Astrocyte (in vitro differentiated cells and primary cell): ENCODE results near the gene ATP2A2. TPM values are rescaled to one million over a fixed set of nuclear protein-coding genes. Genes with fewer than 3 reads are reported as not detected.

ENCODE experiments used
- DNase-seq: peaks from one replicate; pipeline ENCODE4 v3.0.0-alpha.2; 2010; ENCODE audit warnings: low read depth
- FAIRE-seq: peaks from 2 replicates; lab custom pipeline; 2011; peaks lifted over from hg19 to GRCh38; lab: Jason Lieb, UNC
- H2AFZ ChIP-seq: 2 replicates; pipeline ENCODE4 v1.6.0; 2012; ENCODE audit warnings: low read depth, low read length, inconsistent platforms
- H3K27ac ChIP-seq: 2 replicates; pipeline ENCODE4 v1.5.1; 2011; ENCODE audit warnings: low read depth, low read length, inconsistent platforms
- H3K27me3 ChIP-seq: 2 replicates; pipeline ENCODE4 v1.6.0; 2011; ENCODE audit warnings: low read length, inconsistent platforms; ENCODE audit not compliant: insufficient read depth
- H3K36me3 ChIP-seq: 2 replicates; pipeline ENCODE4 v1.5.1; 2011; ENCODE audit warnings: low read length, inconsistent platforms; ENCODE audit not compliant: insufficient read depth
- H3K4me1 ChIP-seq: 2 replicates; pipeline ENCODE4 v1.5.1; 2011; ENCODE audit warnings: low read length, inconsistent platforms; ENCODE audit not compliant: insufficient read depth
- H3K4me2 ChIP-seq: 2 replicates; pipeline ENCODE4 v1.6.0; 2012; ENCODE audit warnings: low read length, inconsistent platforms
- H3K4me3 ChIP-seq: 2 replicates; pipeline ENCODE4 v1.5.1; 2011; ENCODE audit warnings: low read depth, mild to moderate bottlenecking, low read length, inconsistent platforms; ENCODE audit not compliant: insufficient read depth
- H3K79me2 ChIP-seq: 2 replicates; pipeline ENCODE4 v1.6.0; 2012; ENCODE audit warnings: mild to moderate bottlenecking, low read length, inconsistent platforms; ENCODE audit not compliant: insufficient read depth
- H3K9ac ChIP-seq: 2 replicates; pipeline ENCODE4 v1.6.0; 2012; ENCODE audit warnings: mild to moderate bottlenecking, low read length, inconsistent platforms
- H3K9me3 ChIP-seq: 2 replicates; pipeline ENCODE4 v1.5.1; 2012; ENCODE audit warnings: low read depth, mild to moderate bottlenecking, low read length, inconsistent platforms; ENCODE audit not compliant: insufficient read depth
- H4K20me1 ChIP-seq: 2 replicates; pipeline ENCODE4 v1.6.0; 2012; ENCODE audit warnings: low read length, inconsistent platforms; ENCODE audit not compliant: insufficient read depth
- H3K27ac Mint-ChIP-seq: one replicate; pipeline ENCODE4 v1.8.0; 2021; ENCODE audit warnings: mild to moderate bottlenecking, mixed read lengths; ENCODE audit not compliant: unreplicated experiment
- H3K27me3 Mint-ChIP-seq: one replicate; pipeline ENCODE4 v1.8.0; 2021; ENCODE audit warnings: low read depth, mixed read lengths; ENCODE audit not compliant: unreplicated experiment
- H3K36me3 Mint-ChIP-seq: one replicate; pipeline ENCODE4 v1.8.0; 2021; ENCODE audit warnings: low read depth, mixed read lengths; ENCODE audit not compliant: unreplicated experiment
- H3K4me1 Mint-ChIP-seq: one replicate; pipeline ENCODE4 v1.8.0; 2021; ENCODE audit warnings: low read depth, mixed read lengths; ENCODE audit not compliant: unreplicated experiment
- H3K4me3 Mint-ChIP-seq: one replicate; pipeline ENCODE4 v1.8.0; 2021; ENCODE audit warnings: mild to moderate bottlenecking, moderate library complexity, mixed read lengths; ENCODE audit not compliant: unreplicated experiment
- H3K9me3 Mint-ChIP-seq: one replicate; pipeline ENCODE4 v1.8.0; 2021; ENCODE audit warnings: mild to moderate bottlenecking, mixed read lengths; ENCODE audit not compliant: unreplicated experiment
- EZH2 ChIP-seq: IDR thresholded peaks from 2 replicates; pipeline ENCODE4 v1.6.1; 2012; ENCODE audit warnings: mild to moderate bottlenecking, low read length, inconsistent platforms; ENCODE audit not compliant: insufficient read depth
- total RNA-seq: library from RNA; stranded (reverse); gene quantifications from 2 replicates; pipeline ENCODE4 v1.2.1, GENCODE V29; 2021
- TF ChIP-seq, protein P1 (sequence below): IDR thresholded peaks from 2 replicates; pipeline ENCODE4 v1.5.1; 2011; ENCODE audit warnings: low read depth, mild to moderate bottlenecking, inconsistent platforms, low read length, moderate library complexity; ENCODE audit not compliant: insufficient read depth

The ATP2A2 gene
- total RNA-seq, 1 donor from 2014 or later, result 262 TPM

DNA sequence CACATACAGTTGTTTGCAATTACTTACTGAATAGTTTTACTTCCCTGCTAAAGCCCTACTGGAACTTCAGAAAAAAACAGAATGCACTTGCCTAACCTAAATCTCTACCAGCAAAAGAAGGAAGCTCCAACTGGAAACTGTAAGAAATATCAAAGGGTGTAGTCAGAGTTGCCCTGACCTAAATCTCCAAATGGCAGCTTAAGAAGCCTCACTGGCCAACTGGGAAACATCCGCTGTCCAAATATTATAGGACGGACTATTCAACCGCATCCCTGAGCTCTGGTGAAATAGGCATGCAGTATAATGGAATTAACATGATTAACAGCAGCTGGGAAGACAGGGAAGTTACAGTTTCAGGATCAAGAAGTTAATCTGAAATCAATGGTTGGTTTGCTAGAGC lies 98.2 kb downstream of the ATP2A2 start:
- Histone ChIP-seq H3K4me1 (no peaks in the 10 kb centered on the region), H3K4me3 (no peak overlapping the region), H3K79me2 (peaks cover 10% of the 10 kb centered on the region), H3K27ac (no peak overlapping the region), H3K4me2 (no peak overlapping the region), H3K9me3 (no peaks in the 10 kb centered on the region), H4K20me1 (peaks cover 30% of the 10 kb centered on the region), H3K9ac (no peak overlapping the region), H2AFZ (no peak overlapping the region), H3K27me3 (no peaks in the 10 kb centered on the region), H3K36me3 (peaks cover 66% of the 10 kb centered on the region)
- Mint-ChIP-seq H3K27me3 (no peaks in the 10 kb centered on the region), H3K4me3 (no peak overlapping the region), H3K36me3 (peaks cover 22% of the 10 kb centered on the region), H3K27ac (no peak overlapping the region), H3K9me3 (no peaks in the 10 kb centered on the region), H3K4me1 (no peaks in the 10 kb centered on the region)
- DNase-seq, result no peak
- no peak for FAIRE-seq
- no peak for TF ChIP-seq EZH2
- TF ChIP-seq, protein P1, sequence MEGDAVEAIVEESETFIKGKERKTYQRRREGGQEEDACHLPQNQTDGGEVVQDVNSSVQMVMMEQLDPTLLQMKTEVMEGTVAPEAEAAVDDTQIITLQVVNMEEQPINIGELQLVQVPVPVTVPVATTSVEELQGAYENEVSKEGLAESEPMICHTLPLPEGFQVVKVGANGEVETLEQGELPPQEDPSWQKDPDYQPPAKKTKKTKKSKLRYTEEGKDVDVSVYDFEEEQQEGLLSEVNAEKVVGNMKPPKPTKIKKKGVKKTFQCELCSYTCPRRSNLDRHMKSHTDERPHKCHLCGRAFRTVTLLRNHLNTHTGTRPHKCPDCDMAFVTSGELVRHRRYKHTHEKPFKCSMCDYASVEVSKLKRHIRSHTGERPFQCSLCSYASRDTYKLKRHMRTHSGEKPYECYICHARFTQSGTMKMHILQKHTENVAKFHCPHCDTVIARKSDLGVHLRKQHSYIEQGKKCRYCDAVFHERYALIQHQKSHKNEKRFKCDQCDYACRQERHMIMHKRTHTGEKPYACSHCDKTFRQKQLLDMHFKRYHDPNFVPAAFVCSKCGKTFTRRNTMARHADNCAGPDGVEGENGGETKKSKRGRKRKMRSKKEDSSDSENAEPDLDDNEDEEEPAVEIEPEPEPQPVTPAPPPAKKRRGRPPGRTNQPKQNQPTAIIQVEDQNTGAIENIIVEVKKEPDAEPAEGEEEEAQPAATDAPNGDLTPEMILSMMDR, result no peak

DNA sequence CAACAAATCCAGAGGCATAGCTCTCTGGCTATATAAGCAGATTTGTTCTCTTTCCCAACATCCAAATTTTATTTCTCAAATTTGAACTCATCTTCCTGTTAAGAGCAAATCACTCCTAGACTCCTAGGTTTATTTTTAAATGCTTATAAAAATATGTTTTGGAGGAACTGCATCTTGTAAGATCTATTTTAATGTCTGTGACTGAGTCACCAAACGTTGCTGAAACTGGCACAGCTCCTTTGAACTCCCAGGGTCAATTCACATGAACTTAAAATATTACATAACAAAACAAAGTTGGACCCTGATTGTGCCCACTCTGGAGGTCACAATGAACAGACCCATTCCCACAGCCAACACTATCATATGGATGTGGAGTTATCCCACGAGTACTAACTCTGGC lies 98.6 kb downstream of the ATP2A2 start:
- H3K9me3 ChIP-seq, result no peaks in the 10 kb centered on the region
- peaks cover 28% of the 10 kb centered on the region for H4K20me1 ChIP-seq
- H3K79me2 ChIP-seq, result peaks cover 10% of the 10 kb centered on the region
- DNase-seq (no peak), FAIRE-seq (no peak)
- H3K27me3 ChIP-seq, result no peaks in the 10 kb centered on the region
- peaks cover 61% of the 10 kb centered on the region for H3K36me3 ChIP-seq
- no peak overlapping the region for H3K4me3 Mint-ChIP-seq
- no peaks in the 10 kb centered on the region for H3K9me3 Mint-ChIP-seq
- H3K4me3 ChIP-seq, result no peak overlapping the region
- no peak overlapping the region for H3K4me2 ChIP-seq
- H3K27ac Mint-ChIP-seq, result no peak overlapping the region
- H3K27me3 Mint-ChIP-seq, result no peaks in the 10 kb centered on the region
- H3K4me1 ChIP-seq, result peaks cover under 1% of the 10 kb centered on the region
- H3K9ac ChIP-seq, result no peak overlapping the region
- H3K27ac ChIP-seq, result no peak overlapping the region
- no peak for TF ChIP-seq EZH2
- TF ChIP-seq, protein P1, result no peak
- peaks cover 20% of the 10 kb centered on the region for H3K36me3 Mint-ChIP-seq
- peaks cover 3% of the 10 kb centered on the region for H3K4me1 Mint-ChIP-seq
- no peak overlapping the region for H2AFZ ChIP-seq

DNA sequence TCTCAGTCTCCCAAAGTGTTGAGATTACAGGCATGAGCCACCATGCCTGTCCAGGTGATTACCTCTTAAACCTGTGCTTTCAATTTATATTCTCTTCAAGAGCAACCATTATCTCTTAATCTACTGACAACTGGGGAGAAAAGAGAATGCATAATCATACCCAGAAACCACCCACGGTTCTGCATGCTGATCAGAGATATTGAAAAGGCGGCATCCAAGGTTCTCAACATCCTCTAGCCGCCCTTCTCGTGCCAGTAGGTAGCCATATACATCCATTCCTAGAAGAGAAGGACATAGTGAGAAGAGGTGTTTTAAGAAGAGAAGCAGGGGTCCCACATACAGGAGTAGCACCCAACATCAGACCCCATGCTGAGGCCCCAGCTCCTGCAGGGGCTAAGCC lies 101.6 kb downstream of the ATP2A2 start:
- no peak for TF ChIP-seq EZH2
- TF ChIP-seq, protein P1, result no peak
- H3K4me3 Mint-ChIP-seq, result no peak overlapping the region
- no peaks in the 10 kb centered on the region for H3K9me3 Mint-ChIP-seq
- H3K27me3 Mint-ChIP-seq, result no peaks in the 10 kb centered on the region
- Histone ChIP-seq H3K27me3 (no peaks in the 10 kb centered on the region), H3K9me3 (no peaks in the 10 kb centered on the region), H3K36me3 (peaks cover 62% of the 10 kb centered on the region), H4K20me1 (peaks cover 24% of the 10 kb centered on the region), H3K9ac (no peak overlapping the region), H3K4me1 (peaks cover 3% of the 10 kb centered on the region), H2AFZ (no peak overlapping the region), H3K4me2 (no peak overlapping the region), H3K79me2 (peaks cover 20% of the 10 kb centered on the region), H3K4me3 (no peak overlapping the region), H3K27ac (no peak overlapping the region)
- no peak overlapping the region for H3K27ac Mint-ChIP-seq
- DNase-seq (no peak), FAIRE-seq (no peak)
- peaks cover 21% of the 10 kb centered on the region for H3K36me3 Mint-ChIP-seq
- H3K4me1 Mint-ChIP-seq, result peaks cover 9% of the 10 kb centered on the region

Other genes with a start within 250 kb of the ATP2A2 start
- 11.5 and 13.0 TPM in 2 replicates for gene C12orf76, start 232.7 kb upstream of the ATP2A2 start, total RNA-seq
- gene IFT81, start 156.9 kb upstream of the ATP2A2 start, total RNA-seq, result 12.3 and 12.5 TPM in 2 replicates
- gene ANAPC7, start 122.5 kb downstream of the ATP2A2 start, total RNA-seq, result 50.7 and 54.1 TPM in 2 replicates
- 315 and 316 TPM in 2 replicates for gene ARPC3, start 169.1 kb downstream of the ATP2A2 start, total RNA-seq
- 17.7 and 19.5 TPM in 2 replicates for gene GPN3, start 187.0 kb downstream of the ATP2A2 start, total RNA-seq
- gene FAM216A, start 187.6 kb downstream of the ATP2A2 start, total RNA-seq, result 9.2 and 11.3 TPM in 2 replicates
- gene VPS29, start 220.9 kb downstream of the ATP2A2 start, total RNA-seq, result 78.1 and 80.7 TPM in 2 replicates
- gene RAD9B, start 221.1 kb downstream of the ATP2A2 start, total RNA-seq, result 0.53 and 0.66 TPM in 2 replicates